Keratinocyte (primary cell): ENCODE results near the gene SLC39A11. TPM values are rescaled to one million over a fixed set of nuclear protein-coding genes. Genes with fewer than 3 reads are reported as not detected.

Experiments
- DNase-seq: peaks from one replicate; pipeline ENCODE4 v3.0.0-alpha.2; 2011; ENCODE audit warnings: low read depth, missing footprints, low spot score
- FAIRE-seq: peaks from 2 replicates; lab custom pipeline; 2011; peaks lifted over from hg19 to GRCh38; lab: Jason Lieb, UNC
- H2AFZ ChIP-seq: 2 replicates; pipeline ENCODE4 v1.6.0; 2012; ENCODE audit warnings: low read length, control low read depth, inconsistent platforms; ENCODE audit not compliant: control insufficient read depth
- H3K27ac ChIP-seq: 2 replicates; pipeline ENCODE4 v1.5.1; 2011; ENCODE audit warnings: low read length; ENCODE audit not compliant: control insufficient read depth, insufficient read depth
- H3K27me3 ChIP-seq: 3 replicates; pipeline ENCODE4 v1.6.0; 2011; ENCODE audit warnings: low read length; ENCODE audit not compliant: control insufficient read depth, insufficient read depth; ENCODE audit errors: extremely low read depth
- H3K36me3 ChIP-seq, 2 experiments: 2 replicates in 1 of 2; 3 replicates in 1 of 2; pipeline ENCODE4 v1.5.1; 2011; ENCODE audit warnings: low read length in 2 of 2, mild to moderate bottlenecking in 1 of 2; ENCODE audit not compliant: control insufficient read depth in 2 of 2, insufficient read depth in 2 of 2; ENCODE audit errors: extremely low read depth in 1 of 2
- H3K4me1 ChIP-seq: 3 replicates; pipeline ENCODE4 v1.5.1; 2011; ENCODE audit warnings: low read length; ENCODE audit not compliant: control insufficient read depth, insufficient read depth; ENCODE audit errors: extremely low read depth
- H3K4me2 ChIP-seq: 3 replicates; pipeline ENCODE4 v1.6.0; 2011; ENCODE audit warnings: low read depth, low read length; ENCODE audit not compliant: control insufficient read depth, insufficient read depth; ENCODE audit errors: extremely low read depth
- H3K4me3 ChIP-seq, 3 experiments: fragments of 200-600 bp in 1 of 3; sonication (generic) in 1 of 3; 2 replicates in 2 of 3; 3 replicates in 1 of 3; pipeline ENCODE4 v1.5.1; 2011 to 2016; ENCODE audit warnings: low read length in 3 of 3, mild to moderate bottlenecking in 3 of 3, control low read depth in 2 of 3, inconsistent platforms in 1 of 3, low read depth in 1 of 3, mixed read lengths in 1 of 3, mixed run types in 1 of 3, moderate library complexity in 1 of 3; ENCODE audit not compliant: control insufficient read depth in 2 of 3, insufficient read depth in 2 of 3; ENCODE audit errors: extremely low read depth in 1 of 3
- H3K79me2 ChIP-seq: 2 replicates; pipeline ENCODE4 v1.6.0; 2012; ENCODE audit warnings: low read length; ENCODE audit not compliant: control insufficient read depth, insufficient read depth
- H3K9ac ChIP-seq: 3 replicates; pipeline ENCODE4 v1.6.0; 2011; ENCODE audit warnings: low read length; ENCODE audit not compliant: control insufficient read depth, insufficient read depth; ENCODE audit errors: extremely low read depth
- H3K9me1 ChIP-seq: 3 replicates; pipeline ENCODE4 v1.6.0; 2011; ENCODE audit warnings: low read length; ENCODE audit not compliant: control insufficient read depth, insufficient read depth; ENCODE audit errors: extremely low read depth
- H3K9me3 ChIP-seq: 2 replicates; pipeline ENCODE4 v1.5.1; 2012; ENCODE audit warnings: low read depth, low read length; ENCODE audit not compliant: control insufficient read depth
- H4K20me1 ChIP-seq: 3 replicates; pipeline ENCODE4 v1.6.0; 2011; ENCODE audit warnings: low read length; ENCODE audit not compliant: control insufficient read depth, insufficient read depth; ENCODE audit errors: extremely low read depth
- EZH2 ChIP-seq: IDR thresholded peaks from one replicate; pipeline ENCODE4 v1.6.1; 2012; ENCODE audit warnings: inconsistent platforms, mild to moderate bottlenecking, low read length, moderate library complexity
- dilution Hi-C: fragments of 300-500 bp; cut with MboI; formaldehyde crosslinking; loops from one replicate; pipeline ENCODE4 v1.7.0; 2020; ENCODE audit warnings: low sequenced_read_pairs; ENCODE audit not compliant: extremely low pct_ligation_motif_present
- polyA plus RNA-seq, 5 experiments: library from polyadenylated mRNA; depleted of rRNA in 3 of 5; stranded (reverse) in 3 of 5; stranded (forward) in 1 of 5; unstranded in 1 of 5; fragments of >200 nt; gene quantifications; 1 replicate in 1 of 5; 2 replicates in 3 of 5; 3 replicates in 1 of 5; pipeline versions ENCODE4 v1.2.1 to v1.2.3, GENCODE V29; 2011 to 2012; ENCODE audit warnings: missing spikeins in 2 of 5, low read depth in 1 of 5, low replicate concordance in 1 of 5
- TF ChIP-seq, protein P1 (sequence below), 3 experiments: IDR thresholded peaks in 1 of 3; conservative IDR thresholded peaks in 1 of 3; optimal IDR thresholded peaks in 1 of 3; 2 replicates in 2 of 3; 3 replicates in 1 of 3; pipeline versions ENCODE3 to v1.5.1; 2011; ENCODE audit warnings: low read length in 3 of 3, mild to moderate bottlenecking in 3 of 3, moderate library complexity in 2 of 3, control low read depth in 1 of 3, inconsistent platforms in 1 of 3; ENCODE audit not compliant: insufficient read depth in 2 of 3; ENCODE audit errors: extremely low read depth in 1 of 3

The SLC39A11 gene
- polyA plus RNA-seq, 1 donor (not counting 4 experiments of a cell fraction or from before 2014, with no cell fraction given) = 11.5 TPM

GRCh38 chr17:72725433-72726068, 366.9 kb downstream of the SLC39A11 start:
- no peak for TF ChIP-seq EZH2
- TF ChIP-seq, protein P1, sequence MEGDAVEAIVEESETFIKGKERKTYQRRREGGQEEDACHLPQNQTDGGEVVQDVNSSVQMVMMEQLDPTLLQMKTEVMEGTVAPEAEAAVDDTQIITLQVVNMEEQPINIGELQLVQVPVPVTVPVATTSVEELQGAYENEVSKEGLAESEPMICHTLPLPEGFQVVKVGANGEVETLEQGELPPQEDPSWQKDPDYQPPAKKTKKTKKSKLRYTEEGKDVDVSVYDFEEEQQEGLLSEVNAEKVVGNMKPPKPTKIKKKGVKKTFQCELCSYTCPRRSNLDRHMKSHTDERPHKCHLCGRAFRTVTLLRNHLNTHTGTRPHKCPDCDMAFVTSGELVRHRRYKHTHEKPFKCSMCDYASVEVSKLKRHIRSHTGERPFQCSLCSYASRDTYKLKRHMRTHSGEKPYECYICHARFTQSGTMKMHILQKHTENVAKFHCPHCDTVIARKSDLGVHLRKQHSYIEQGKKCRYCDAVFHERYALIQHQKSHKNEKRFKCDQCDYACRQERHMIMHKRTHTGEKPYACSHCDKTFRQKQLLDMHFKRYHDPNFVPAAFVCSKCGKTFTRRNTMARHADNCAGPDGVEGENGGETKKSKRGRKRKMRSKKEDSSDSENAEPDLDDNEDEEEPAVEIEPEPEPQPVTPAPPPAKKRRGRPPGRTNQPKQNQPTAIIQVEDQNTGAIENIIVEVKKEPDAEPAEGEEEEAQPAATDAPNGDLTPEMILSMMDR (optimal IDR thresholded peaks at IDR 0.05 in 1 of 3, IDR thresholded peaks at IDR 0.05 in 1 of 3, conservative IDR thresholded peaks at IDR 0.05 in 1 of 3; ENCODE audit: extremely low read depth in 1 of 3, insufficient read depth in 2 of 3, low read length in 3 of 3) = peak; percentile 88 to 99 (median 96)
- Histone ChIP-seq H3K27me3 (no peaks in the 10 kb centered on the region), H3K79me2 (no peaks in the 10 kb centered on the region), H3K4me1 (peaks cover 26% of the 10 kb centered on the region), H3K27ac (no peak overlapping the region), H3K4me2 (no peak overlapping the region), H2AFZ (no peak overlapping the region), H3K9ac (no peak overlapping the region), H3K9me3 (no peaks in the 10 kb centered on the region), H3K36me3 (no peaks in the 10 kb centered on the region), H3K9me1 (no peaks in the 10 kb centered on the region), H4K20me1 (no peaks in the 10 kb centered on the region), H3K4me3 (no peak overlapping the region)
- DNase-seq (peak; percentile 42), FAIRE-seq (peak; percentile 34)
- dilution Hi-C loops = no loop called here

DNA sequence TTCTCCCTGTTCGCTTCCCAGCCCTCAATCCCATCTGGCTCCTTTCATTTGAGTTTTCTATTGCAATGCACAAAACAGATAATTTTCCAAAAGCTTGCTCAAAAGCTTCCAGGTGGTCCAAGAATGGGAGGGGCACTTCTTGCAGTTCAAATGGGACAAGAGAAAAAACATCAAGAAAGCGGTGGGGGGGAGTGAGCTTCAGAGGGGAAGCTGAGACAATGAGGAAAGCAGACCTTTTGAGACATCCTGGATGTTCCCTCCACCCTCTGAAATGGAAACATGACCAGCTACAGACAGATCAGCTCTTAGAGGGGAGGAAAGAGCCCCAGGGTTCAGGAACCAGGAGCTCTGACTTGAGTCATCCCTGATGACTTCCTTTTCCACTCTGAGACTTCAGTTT, 368.2 kb downstream of the SLC39A11 start:
- Histone ChIP-seq H3K79me2 (no peaks in the 10 kb centered on the region), H3K27ac (no peak overlapping the region), H3K9me3 (no peaks in the 10 kb centered on the region), H3K4me1 (peaks cover 26% of the 10 kb centered on the region), H3K4me3 (no peak overlapping the region), H3K9ac (no peak overlapping the region), H3K9me1 (no peaks in the 10 kb centered on the region), H4K20me1 (no peaks in the 10 kb centered on the region), H2AFZ (no peak overlapping the region), H3K27me3 (no peaks in the 10 kb centered on the region), H3K36me3 (no peaks in the 10 kb centered on the region), H3K4me2 (peak overlapping the region; percentile 31)
- TF ChIP-seq, protein P1 (optimal IDR thresholded peaks at IDR 0.05 in 1 of 3, IDR thresholded peaks at IDR 0.05 in 1 of 3, conservative IDR thresholded peaks at IDR 0.05 in 1 of 3; ENCODE audit: extremely low read depth in 1 of 3, insufficient read depth in 2 of 3, low read length in 3 of 3) = no peak
- no peak for TF ChIP-seq EZH2
- DNase-seq = peak; percentile 15
- dilution Hi-C loops = no loop called here
- peak; percentile 77 for FAIRE-seq
